Measurements from ENCODE around the gene AAGAB.
"Not testable (repeated sequence)": the region's sequence is repeated elsewhere in the genome, so short reads cannot be mapped to it uniquely, and the experiment has no call there.

The AAGAB gene, protein sequence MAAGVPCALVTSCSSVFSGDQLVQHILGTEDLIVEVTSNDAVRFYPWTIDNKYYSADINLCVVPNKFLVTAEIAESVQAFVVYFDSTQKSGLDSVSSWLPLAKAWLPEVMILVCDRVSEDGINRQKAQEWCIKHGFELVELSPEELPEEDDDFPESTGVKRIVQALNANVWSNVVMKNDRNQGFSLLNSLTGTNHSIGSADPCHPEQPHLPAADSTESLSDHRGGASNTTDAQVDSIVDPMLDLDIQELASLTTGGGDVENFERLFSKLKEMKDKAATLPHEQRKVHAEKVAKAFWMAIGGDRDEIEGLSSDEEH

DNA sequence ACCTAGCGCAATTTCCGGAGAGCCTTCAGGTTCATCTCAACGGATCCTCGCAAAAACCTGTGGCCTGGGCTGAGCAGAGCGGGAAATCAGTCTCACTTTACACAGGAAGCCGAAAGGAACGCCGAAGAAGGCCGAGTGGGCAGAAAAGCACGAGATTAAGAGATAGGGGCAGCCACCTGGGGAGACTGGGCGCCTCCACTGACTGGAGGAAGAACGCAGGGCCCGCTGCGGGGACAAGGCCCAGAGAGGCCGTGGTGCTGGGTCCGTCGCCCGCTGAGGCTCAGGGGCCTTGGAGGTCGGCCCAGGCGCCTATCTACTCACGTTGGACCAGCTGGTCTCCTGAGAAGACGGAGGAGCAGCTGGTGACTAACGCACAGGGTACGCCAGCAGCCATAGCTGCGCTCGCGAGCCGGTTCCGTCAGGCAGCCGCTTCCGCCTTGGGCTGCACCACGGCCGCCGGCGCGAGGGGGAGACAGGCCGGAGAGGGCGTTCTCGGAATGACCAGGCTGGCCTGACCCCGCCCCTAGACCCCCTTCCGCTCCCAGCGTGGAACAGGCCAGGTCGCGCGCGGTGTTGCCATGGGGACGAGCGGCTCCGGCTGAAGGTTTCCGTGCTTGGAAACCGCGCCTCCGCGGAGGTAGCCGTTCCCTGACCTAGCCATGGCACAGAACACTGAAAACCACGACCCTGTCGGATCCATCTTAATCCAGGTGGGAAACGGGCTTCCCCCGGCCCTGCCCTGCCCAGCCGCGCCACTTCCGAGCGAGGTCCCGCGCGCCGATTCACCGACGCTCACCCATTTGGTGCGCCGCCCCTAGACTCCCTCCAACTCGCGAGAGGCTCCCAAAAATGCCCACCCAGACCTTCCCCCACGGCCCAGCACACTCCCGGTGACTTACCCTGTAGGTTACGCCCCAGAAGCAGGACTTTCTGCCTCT lies at the start of gene AAGAB, which contains the start of gene IQCH:
TSS of gene AAGAB (minus strand) at position 424 of the 938 bp plus-strand sequence. CDS start at position 394, 30 bp downstream.
TSS of gene IQCH (plus strand) at position 549 of the 938 bp plus-strand sequence. CDS start at position 660, 111 bp downstream.
- H3K36me3 ChIP-seq (ENCODE audit: insufficient read depth, low read length): no peaks in the 10 kb centered on the region
- H3K4me3 ChIP-seq (ENCODE audit: low read depth in 1 of 2, low read length in 2 of 2): peak within 1 kb of the TSS; percentile 43 to 92
- H3K27me3 ChIP-seq (ENCODE audit: control insufficient read depth in 1 of 2, insufficient read depth in 2 of 2, low read length in 2 of 2): no peaks in the 10 kb centered on the region
- H3K9ac ChIP-seq (ENCODE audit: low read length): peak within 1 kb of the TSS; percentile 91
- peak within 1 kb of the TSS; percentile 55 for H3K27ac ChIP-seq (ENCODE audit: low read depth, low read length)
- H3K4me1 ChIP-seq (ENCODE audit: insufficient read depth, low read length): peaks cover 22% of the 10 kb centered on the region
- no peaks in the 10 kb centered on the region for H3K9me3 ChIP-seq (ENCODE audit: low read length)

DNA sequence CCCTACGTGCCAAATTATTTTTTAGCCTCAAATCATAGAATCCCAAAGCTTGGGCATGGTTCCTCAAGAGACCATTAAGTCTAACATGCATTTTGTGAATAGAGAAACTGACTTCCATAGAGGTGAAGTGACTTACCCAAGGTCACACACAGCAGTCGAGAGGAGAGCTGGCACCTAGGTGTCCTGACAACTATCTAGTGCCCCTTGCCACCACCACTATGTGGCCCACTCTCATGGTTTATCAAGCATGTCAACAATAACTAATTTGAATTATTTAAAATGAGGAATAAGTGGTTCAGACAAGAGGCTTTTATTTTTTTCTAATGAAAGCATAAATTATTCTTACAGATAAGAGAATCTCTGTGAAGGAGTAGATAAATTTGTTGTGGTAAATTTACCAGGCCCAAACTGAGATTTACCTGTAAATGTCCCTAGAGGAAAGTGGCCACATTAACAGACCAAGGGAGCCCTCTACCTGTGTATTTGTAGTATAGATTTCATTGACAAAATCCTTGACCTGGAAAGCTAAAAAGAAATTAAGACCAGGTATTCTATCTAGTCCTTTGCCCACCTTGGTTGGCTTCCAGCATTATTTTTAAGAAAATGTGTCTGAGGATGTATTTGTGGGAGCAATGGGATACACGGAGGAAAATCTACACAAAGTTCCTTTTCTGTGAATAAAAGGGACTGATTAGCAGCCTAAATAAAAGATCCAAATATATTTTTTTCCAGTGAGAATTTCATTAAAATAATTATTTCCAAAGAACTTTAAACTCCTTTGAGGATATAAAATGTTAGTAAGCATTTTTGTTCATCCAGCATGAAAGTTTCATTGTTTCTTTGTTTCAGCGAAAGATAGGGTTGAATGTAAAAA lies 49.3 kb upstream of the AAGAB start:
- no peak overlapping the region for H3K27ac ChIP-seq (ENCODE audit: low read depth, low read length)
- H3K4me3 ChIP-seq (ENCODE audit: low read depth in 1 of 2, low read length in 2 of 2): no peak overlapping the region
- H3K9me3 ChIP-seq (ENCODE audit: low read length): no peaks in the 10 kb centered on the region
- no peaks in the 10 kb centered on the region for H3K36me3 ChIP-seq (ENCODE audit: insufficient read depth, low read length)
- H3K4me1 ChIP-seq (ENCODE audit: insufficient read depth, low read length): peaks cover 10% of the 10 kb centered on the region
- no peak overlapping the region for H3K9ac ChIP-seq (ENCODE audit: low read length)
- H3K27me3 ChIP-seq (ENCODE audit: control insufficient read depth in 1 of 2, insufficient read depth in 2 of 2, low read length in 2 of 2): no peaks in the 10 kb centered on the region

DNA sequence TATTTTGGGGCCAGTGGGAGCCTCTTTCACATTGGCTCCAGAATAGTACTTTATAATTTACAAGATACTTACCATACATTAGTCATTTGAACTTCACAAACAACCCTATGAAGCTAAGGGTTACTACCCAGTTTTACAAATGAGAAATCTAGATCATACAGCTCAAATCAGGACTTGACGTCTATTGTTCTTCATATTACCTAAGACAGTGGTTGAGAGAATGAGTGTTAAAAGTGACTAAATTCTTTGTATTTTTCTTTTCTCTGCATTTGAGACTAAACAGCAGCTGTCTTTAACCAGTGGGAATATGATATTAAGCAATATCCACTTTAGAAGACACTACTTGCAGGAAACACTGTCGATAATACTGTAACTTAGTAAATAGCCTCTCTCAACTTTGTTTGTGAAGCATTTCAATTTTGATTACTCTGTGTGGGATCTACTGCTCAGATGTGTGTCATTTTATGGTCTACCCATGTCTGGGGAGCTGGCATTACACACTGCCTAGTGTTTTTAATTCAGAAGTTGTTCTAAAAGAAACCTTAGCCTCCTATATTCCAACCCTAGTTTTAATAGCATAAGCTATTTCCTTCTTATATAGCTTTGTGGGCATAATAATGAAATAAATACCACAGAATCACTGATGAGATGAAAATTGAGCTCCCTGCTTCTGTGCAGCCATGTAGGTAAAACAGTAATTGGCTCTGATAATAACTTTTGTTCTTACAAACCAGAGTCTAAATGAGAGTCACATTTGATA lies 46.0 kb upstream of the AAGAB start:
- Histone ChIP-seq H3K4me1 (ENCODE audit: insufficient read depth, low read length) (no peaks in the 10 kb centered on the region), H3K27me3 (ENCODE audit: control insufficient read depth in 1 of 2, insufficient read depth in 2 of 2, low read length in 2 of 2) (no peaks in the 10 kb centered on the region), H3K36me3 (ENCODE audit: insufficient read depth, low read length) (no peaks in the 10 kb centered on the region), H3K9ac (ENCODE audit: low read length) (no peak overlapping the region), H3K27ac (ENCODE audit: low read depth, low read length) (no peak overlapping the region), H3K4me3 (ENCODE audit: low read depth in 1 of 2, low read length in 2 of 2) (no peak overlapping the region), H3K9me3 (ENCODE audit: low read length) (no peaks in the 10 kb centered on the region)

DNA sequence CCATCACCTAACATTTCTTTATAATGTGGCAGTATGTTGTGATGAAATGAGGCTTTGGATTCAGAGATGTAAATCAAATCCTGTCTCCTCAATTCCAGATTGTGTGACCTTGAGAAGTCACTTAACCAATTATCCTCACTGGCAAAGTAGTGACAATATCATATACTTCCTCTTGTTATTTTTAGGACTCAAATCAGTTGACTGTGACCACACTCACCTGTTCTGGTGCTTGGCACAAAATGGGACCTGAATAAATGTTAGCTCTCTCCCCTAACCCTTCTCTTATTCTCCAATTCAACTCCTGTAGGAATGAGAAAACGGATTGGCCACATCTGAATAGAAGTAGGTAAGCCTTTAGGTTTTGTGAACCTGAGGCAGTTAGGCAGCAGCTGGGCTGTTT lies 42.2 kb upstream of the AAGAB start:
- Histone ChIP-seq H3K4me1 (ENCODE audit: insufficient read depth, low read length) (no peaks in the 10 kb centered on the region), H3K27me3 (ENCODE audit: control insufficient read depth in 1 of 2, insufficient read depth in 2 of 2, low read length in 2 of 2) (no peaks in the 10 kb centered on the region), H3K27ac (ENCODE audit: low read depth, low read length) (no peak overlapping the region), H3K4me3 (ENCODE audit: low read depth in 1 of 2, low read length in 2 of 2) (no peak overlapping the region), H3K36me3 (ENCODE audit: insufficient read depth, low read length) (no peaks in the 10 kb centered on the region), H3K9me3 (ENCODE audit: low read length) (no peaks in the 10 kb centered on the region), H3K9ac (ENCODE audit: low read length) (no peak overlapping the region)

DNA sequence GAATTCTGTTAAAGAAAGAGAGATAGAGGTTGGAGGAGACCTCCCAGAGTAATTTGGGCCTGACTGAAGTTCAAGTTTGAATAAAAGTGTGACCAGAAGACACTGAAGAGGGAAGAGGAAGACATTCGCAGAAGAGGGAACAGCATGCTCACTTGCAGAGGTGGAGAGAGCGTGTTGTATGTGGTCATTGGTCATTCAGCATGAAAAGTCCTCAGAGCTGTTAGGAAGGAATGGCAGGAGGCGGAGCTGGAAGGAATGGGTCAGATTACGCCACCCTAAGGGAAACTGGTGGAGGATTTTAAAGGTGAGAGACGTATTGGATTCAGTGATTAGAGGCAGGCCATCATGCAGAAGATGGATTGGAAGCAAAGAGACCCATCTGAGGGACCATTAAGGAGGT lies 41.7 kb upstream of the AAGAB start:
- Histone ChIP-seq H3K4me1 (ENCODE audit: insufficient read depth, low read length) (no peaks in the 10 kb centered on the region), H3K36me3 (ENCODE audit: insufficient read depth, low read length) (no peaks in the 10 kb centered on the region), H3K9me3 (ENCODE audit: low read length) (no peaks in the 10 kb centered on the region), H3K27me3 (ENCODE audit: control insufficient read depth in 1 of 2, insufficient read depth in 2 of 2, low read length in 2 of 2) (no peaks in the 10 kb centered on the region), H3K27ac (ENCODE audit: low read depth, low read length) (no peak overlapping the region), H3K9ac (ENCODE audit: low read length) (no peak overlapping the region), H3K4me3 (ENCODE audit: low read depth in 1 of 2, low read length in 2 of 2) (no peak overlapping the region)

DNA sequence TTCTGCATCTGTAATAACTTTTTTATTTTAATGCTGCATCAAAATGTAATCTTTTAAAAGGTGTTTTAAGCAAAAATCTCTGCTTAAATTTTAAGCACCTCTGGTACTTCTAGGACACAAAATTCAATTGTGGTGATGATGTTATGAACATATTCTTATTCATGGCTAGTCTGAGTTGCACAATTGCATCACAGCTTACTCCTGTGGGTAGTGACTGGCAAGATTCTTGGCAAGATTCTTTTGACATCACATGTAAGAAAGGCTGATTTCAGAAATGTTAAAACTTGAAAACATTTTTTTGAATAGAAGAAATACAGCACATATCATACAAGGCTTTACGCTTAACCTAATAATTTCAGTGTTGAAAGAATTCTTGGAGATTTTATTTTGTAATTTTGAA lies 35.9 kb upstream of the AAGAB start:
- no peaks in the 10 kb centered on the region for H3K36me3 ChIP-seq (ENCODE audit: insufficient read depth, low read length)
- no peaks in the 10 kb centered on the region for H3K27me3 ChIP-seq (ENCODE audit: control insufficient read depth in 1 of 2, insufficient read depth in 2 of 2, low read length in 2 of 2)
- no peaks in the 10 kb centered on the region for H3K4me1 ChIP-seq (ENCODE audit: insufficient read depth, low read length)
- H3K9ac ChIP-seq (ENCODE audit: low read length): no peak overlapping the region
- no peaks in the 10 kb centered on the region for H3K9me3 ChIP-seq (ENCODE audit: low read length)
- no peak overlapping the region for H3K27ac ChIP-seq (ENCODE audit: low read depth, low read length)
- no peak overlapping the region for H3K4me3 ChIP-seq (ENCODE audit: low read depth in 1 of 2, low read length in 2 of 2)

DNA sequence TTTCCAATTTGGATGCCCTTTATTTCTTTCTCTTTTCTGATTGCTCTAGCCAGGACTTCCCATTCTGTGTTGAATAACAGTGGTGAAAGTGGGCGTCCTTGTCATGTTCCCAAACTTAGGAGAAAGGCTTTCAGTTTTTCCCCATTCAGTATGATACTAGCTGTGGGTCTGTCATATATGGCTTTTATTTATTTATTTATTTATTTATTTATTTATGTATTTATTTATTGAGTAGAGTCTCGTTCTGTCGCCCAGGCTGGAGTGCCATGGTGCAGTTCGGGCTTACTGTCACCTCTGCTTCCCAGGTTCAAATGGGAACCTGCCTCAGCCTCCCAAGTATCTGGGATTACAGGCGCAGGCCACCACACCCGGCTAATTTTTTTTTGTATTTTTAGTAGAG lies 31.9 kb upstream of the AAGAB start:
- H3K9ac ChIP-seq (ENCODE audit: low read length); H3K36me3 ChIP-seq (ENCODE audit: insufficient read depth, low read length); H3K27me3 ChIP-seq (ENCODE audit: control insufficient read depth in 1 of 2, insufficient read depth in 2 of 2, low read length in 2 of 2); H3K9me3 ChIP-seq (ENCODE audit: low read length); H3K4me3 ChIP-seq (ENCODE audit: low read depth in 1 of 2, low read length in 2 of 2); H3K4me1 ChIP-seq (ENCODE audit: insufficient read depth, low read length); H3K27ac ChIP-seq (ENCODE audit: low read depth, low read length): not testable (repeated sequence)

DNA sequence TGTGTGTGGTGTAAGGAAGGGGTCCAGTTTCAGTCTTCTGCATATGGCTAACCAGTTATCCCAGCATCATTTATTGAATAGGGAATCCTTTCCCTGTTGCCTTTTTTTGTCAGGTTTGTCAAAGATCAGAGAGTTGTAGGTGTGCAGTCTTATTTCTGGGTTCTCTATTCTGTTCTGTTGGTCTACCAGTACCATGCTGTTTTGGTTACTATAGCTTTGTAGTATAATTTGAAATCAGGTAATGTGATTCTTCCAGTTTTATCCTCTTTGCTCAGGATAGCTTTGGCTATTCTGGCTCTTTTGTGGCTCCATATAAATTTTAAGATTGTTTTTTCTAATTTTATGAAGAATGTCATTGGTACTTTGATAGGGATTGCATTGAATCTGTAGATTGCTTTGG lies 31.2 kb upstream of the AAGAB start:
- not testable (repeated sequence) for H3K4me3 ChIP-seq (ENCODE audit: low read depth in 1 of 2, low read length in 2 of 2); H3K27me3 ChIP-seq (ENCODE audit: control insufficient read depth in 1 of 2, insufficient read depth in 2 of 2, low read length in 2 of 2); H3K9ac ChIP-seq (ENCODE audit: low read length); H3K27ac ChIP-seq (ENCODE audit: low read depth, low read length); H3K4me1 ChIP-seq (ENCODE audit: insufficient read depth, low read length); H3K36me3 ChIP-seq (ENCODE audit: insufficient read depth, low read length); H3K9me3 ChIP-seq (ENCODE audit: low read length)

DNA sequence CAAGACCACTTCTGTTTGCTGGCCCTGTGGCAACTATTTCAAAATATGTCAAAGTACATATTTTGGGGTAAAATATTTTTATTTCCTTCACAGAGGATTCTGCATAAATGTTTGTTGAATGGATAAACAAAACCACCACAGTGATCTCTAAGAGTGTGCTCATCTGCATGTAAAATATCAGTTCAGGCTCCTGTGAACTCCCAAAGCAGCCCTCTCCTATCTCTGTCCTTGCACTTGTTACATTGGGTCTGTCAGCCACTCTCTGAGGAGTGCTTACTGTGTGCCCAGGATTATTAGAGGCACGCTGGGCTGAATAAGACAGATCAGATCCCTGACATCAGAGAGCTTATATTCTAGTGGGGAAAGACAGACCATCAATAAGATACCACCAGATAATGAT lies 27.3 kb upstream of the AAGAB start:
- H3K4me3 ChIP-seq (ENCODE audit: low read depth in 1 of 2, low read length in 2 of 2): no peak overlapping the region
- H3K9ac ChIP-seq (ENCODE audit: low read length): no peak overlapping the region
- no peaks in the 10 kb centered on the region for H3K36me3 ChIP-seq (ENCODE audit: insufficient read depth, low read length)
- no peak overlapping the region for H3K27ac ChIP-seq (ENCODE audit: low read depth, low read length)
- H3K9me3 ChIP-seq (ENCODE audit: low read length): no peaks in the 10 kb centered on the region
- H3K27me3 ChIP-seq (ENCODE audit: control insufficient read depth in 1 of 2, insufficient read depth in 2 of 2, low read length in 2 of 2): no peaks in the 10 kb centered on the region
- no peaks in the 10 kb centered on the region for H3K4me1 ChIP-seq (ENCODE audit: insufficient read depth, low read length)

DNA sequence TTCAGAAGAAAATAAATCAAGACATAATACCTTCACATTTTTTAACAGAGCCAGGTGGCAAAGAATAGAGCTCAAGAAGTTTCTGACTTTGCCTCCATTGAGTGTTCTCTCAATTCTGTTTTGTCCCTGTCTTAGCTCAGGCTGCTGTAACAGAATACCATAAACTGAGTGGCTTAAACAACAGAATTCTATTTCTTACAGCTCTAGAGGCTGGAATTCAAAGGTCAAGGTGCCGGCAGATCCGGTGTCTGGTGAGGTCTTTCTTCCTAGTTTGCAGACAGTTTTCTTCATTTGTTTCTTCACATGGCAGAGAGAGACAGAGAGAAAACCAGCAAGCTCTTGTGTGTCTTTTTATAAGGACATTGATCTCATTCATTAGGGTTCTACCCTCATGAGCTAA lies 25.8 kb upstream of the AAGAB start:
- Histone ChIP-seq H3K27ac (ENCODE audit: low read depth, low read length) (no peak overlapping the region), H3K36me3 (ENCODE audit: insufficient read depth, low read length) (no peaks in the 10 kb centered on the region), H3K4me1 (ENCODE audit: insufficient read depth, low read length) (no peaks in the 10 kb centered on the region), H3K9me3 (ENCODE audit: low read length) (no peaks in the 10 kb centered on the region), H3K9ac (ENCODE audit: low read length) (no peak overlapping the region), H3K4me3 (ENCODE audit: low read depth in 1 of 2, low read length in 2 of 2) (no peak overlapping the region), H3K27me3 (ENCODE audit: control insufficient read depth in 1 of 2, insufficient read depth in 2 of 2, low read length in 2 of 2) (no peaks in the 10 kb centered on the region)
